ENCODE results near the gene DNAJB4.
"Not testable (repeated sequence)": the region's sequence is repeated elsewhere in the genome, so short reads cannot be mapped to it uniquely, and the experiment has no call there.

Gene DNAJB4

GRCh38 chr1:78004719-78005447 is at the start of gene DNAJB4:
DNAJB4 (plus strand) TSS chr1:78004939; CDS start chr1:78005111, 172 bp downstream.
- DNase-seq: peak in 49 of 56 donors; percentile 3 to 92 (median 58)

GRCh38 chr1:77955709-77956108 is 49.0 kb upstream of the DNAJB4 start:
- DNase-seq: no peak

- no peak for DNase-seq
Observed at GRCh38 chr1:77956464-77956863, 48.3 kb upstream of the DNAJB4 start.

- no peak for DNase-seq
Observed at GRCh38 chr1:77958391-77958790, 46.3 kb upstream of the DNAJB4 start.

GRCh38 chr1:77958850-77959249 is 45.9 kb upstream of the DNAJB4 start:
- DNase-seq: no peak

GRCh38 chr1:77961392-77961791 is 43.3 kb upstream of the DNAJB4 start:
- no peak for DNase-seq

- DNase-seq: no peak
Observed at GRCh38 chr1:77966291-77966690, 38.4 kb upstream of the DNAJB4 start.

GRCh38 chr1:77970192-77970591 is 34.5 kb upstream of the DNAJB4 start:
- DNase-seq: no peak

GRCh38 chr1:77972080-77972479 is 32.7 kb upstream of the DNAJB4 start:
- no peak for DNase-seq

GRCh38 chr1:77975386-77975785 is 29.4 kb upstream of the DNAJB4 start:
- DNase-seq: no peak

- no peak for DNase-seq
Observed at GRCh38 chr1:77975907-77976306, 28.8 kb upstream of the DNAJB4 start.

- no peak for DNase-seq
Observed at GRCh38 chr1:77976433-77977076, 28.2 kb upstream of the DNAJB4 start.

GRCh38 chr1:77977989-77978292 is 26.8 kb upstream of the DNAJB4 start:
- DNase-seq: no peak

GRCh38 chr1:77978293-77978968 is 26.3 kb upstream of the DNAJB4 start:
- DNase-seq: peak in 50 of 56 donors; percentile 3 to 88 (median 42)

GRCh38 chr1:77978969-77979876 is 25.5 kb upstream of the DNAJB4 start, which contains the start of gene FUBP1:
FUBP1 (minus strand) TSS chr1:77979072; CDS start chr1:77979004, 68 bp downstream.
- DNase-seq: peak; percentile 48 to 97 (median 89)

GRCh38 chr1:77983352-77983996 is 21.3 kb upstream of the DNAJB4 start:
- DNase-seq: not testable (repeated sequence)

GRCh38 chr1:77983997-77984355 is 20.8 kb upstream of the DNAJB4 start:
- no peak for DNase-seq

- DNase-seq: no peak
Observed at GRCh38 chr1:77984629-77985028, 20.1 kb upstream of the DNAJB4 start.

GRCh38 chr1:77986810-77987209 is 17.9 kb upstream of the DNAJB4 start:
- DNase-seq: no peak

- DNase-seq: no peak
Observed at GRCh38 chr1:77987919-77988318, 16.8 kb upstream of the DNAJB4 start.

- DNase-seq: no peak
Observed at GRCh38 chr1:77989744-77990143, 15.0 kb upstream of the DNAJB4 start.

Measured in nucleus accumbens (tissue), 56 donors.